ENCODE measurements around the gene S100A12. TPM values are rescaled to one million over a fixed set of nuclear protein-coding genes. Genes with fewer than 3 reads are reported as not detected.

The S100A12 gene
- total RNA-seq, result not detected in 2 replicates

DNA sequence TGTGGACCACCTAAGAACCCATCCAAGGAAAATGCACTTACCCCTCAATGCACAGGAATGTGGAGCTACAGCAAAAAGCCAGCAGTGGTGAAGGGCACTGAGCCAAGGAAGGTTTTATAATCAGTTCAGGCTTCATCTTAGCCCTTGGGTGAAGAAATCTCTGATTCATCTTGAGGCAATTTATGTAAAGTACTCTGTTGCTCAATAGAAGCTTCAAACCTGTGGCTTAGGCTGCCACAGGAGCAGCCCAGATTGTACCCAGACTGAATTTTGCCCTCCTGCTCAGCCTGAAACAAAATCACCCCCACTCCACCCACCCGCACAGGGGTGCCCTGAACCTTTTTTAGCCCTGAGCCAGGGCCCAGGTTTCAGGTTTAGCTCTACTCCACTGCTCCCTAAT is at the start of gene S100A12:
TSS of gene S100A12 (minus strand) at position 111 of the 400 bp plus-strand sequence. CDS start 1,029 bp downstream, outside the sequence.

GRCh38 chr1:153415850-153416570 is 40.6 kb upstream of the S100A12 start, which contains the start of gene S100A7A:
Gene S100A7A, plus strand, starts transcription at chr1:153416520. Its CDS starts 1,563 bp downstream, at chr1:153418083.

DNA sequence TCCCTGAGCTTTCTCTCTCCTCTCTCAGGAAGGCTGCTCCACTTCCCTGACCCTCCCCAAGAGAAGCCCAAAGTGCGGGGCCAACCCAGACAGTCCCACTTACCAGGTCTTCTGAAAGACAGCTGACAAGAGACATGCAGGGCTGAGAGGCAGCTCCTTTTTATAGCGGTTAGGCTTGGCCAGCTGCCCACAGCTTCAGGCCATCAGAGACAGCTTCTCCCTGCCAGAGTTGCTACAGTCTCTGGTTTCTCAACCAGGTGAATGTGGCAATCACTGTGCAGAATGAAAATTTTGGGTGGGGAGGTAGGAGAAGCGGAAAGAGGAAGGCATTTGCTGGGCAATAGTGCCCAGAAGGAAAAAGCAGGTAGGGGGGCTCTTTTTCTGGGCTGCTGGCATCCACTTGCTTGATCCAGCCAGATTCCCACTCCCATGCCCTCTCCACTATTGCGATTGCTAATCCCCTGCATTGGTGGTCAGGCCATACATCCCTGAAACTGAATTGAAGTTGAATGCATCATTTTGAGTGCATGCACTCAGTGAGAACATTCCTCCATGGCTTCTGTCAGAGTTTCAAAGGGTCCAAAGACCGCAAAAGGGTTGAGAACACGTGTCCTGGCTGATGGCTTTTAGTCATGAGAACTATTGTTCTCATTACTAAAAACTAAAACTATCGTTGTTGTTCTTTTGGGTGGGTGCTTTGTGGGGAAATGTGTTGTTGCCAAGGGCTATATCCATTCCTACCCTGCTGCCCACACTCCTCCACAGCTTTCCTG is 15.7 kb upstream of the S100A12 start, which contains the start of gene S100A8:
TSS of gene S100A8 (minus strand) at position 136 of the 773 bp plus-strand sequence. CDS start 538 bp downstream, outside the sequence.

DNA sequence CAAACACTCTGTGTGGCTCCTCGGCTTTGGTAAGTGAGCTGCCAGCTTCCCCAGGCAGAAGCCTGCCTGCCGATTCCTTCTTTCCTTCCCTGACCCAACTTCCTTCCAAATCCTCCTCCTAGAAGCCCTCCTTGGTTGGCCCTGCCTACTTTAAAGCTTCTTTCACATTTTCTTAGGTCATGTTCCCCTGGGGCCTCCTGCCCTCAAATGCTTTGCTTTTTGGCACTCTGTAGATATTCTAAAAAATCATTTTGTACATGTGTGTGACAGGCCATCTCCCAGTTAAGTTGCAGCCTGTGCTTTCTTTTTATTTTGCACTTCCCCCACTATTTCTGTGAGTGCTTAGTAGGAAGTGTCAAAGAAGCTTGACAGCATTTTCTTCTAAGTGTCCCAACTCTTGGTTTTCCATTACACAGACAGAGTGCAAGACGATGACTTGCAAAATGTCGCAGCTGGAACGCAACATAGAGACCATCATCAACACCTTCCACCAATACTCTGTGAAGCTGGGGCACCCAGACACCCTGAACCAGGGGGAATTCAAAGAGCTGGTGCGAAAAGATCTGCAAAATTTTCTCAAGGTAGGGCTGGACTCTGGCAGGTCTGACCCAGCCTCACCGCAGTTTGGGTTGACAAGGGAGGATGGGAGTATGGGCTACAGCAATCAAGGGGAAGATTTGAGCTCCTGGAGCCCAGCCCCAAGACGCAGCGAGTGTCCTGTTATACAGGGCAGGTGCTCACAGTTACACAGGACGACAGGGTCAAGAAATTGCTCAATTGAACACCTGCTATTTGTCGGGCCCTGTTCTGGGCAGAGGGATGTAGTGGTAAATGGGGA is 17.3 kb downstream of the S100A12 start, which contains the start of gene S100A9:
TSS of gene S100A9 (plus strand) at position 2 of the 838 bp plus-strand sequence. CDS start at position 432, 430 bp downstream.

GRCh38 chr1:153348511-153349362 is 26.7 kb downstream of the S100A12 start, which contains the start of gene PGLYRP4:
Gene PGLYRP4, minus strand, starts transcription at chr1:153348841. Its CDS starts 909 bp downstream, at chr1:153347932.

Small RNA genes within 50 kb of the gene (small RNA-seq; reads per million reads assigned to genes)
- gene RNU6-160P, result not detected
- not detected for gene S100A15A

Other genes with a start within 250 kb of the S100A12 start
- not detected in 2 replicates for gene SPRR2G, start 224.7 kb downstream of the S100A12 start, total RNA-seq
- gene LELP1, start 172.2 kb downstream of the S100A12 start, total RNA-seq, result not detected in 2 replicates
- gene PRR9, start 158.0 kb downstream of the S100A12 start, total RNA-seq, result not detected in 2 replicates
- gene LORICRIN, start 115.9 kb downstream of the S100A12 start, total RNA-seq, result not detected in 2 replicates
- not detected in 2 replicates for gene PGLYRP3, start 62.7 kb downstream of the S100A12 start, total RNA-seq
- gene PGLYRP4, start 26.8 kb downstream of the S100A12 start, total RNA-seq, result not detected in 2 replicates
- gene S100A9, start 17.8 kb downstream of the S100A12 start, total RNA-seq, result 0.49 TPM in 1 of 2 replicates, not detected in the other
- gene S100A8, start 15.5 kb upstream of the S100A12 start, total RNA-seq, result not detected in 2 replicates
- not detected in 2 replicates for gene S100A7A, start 40.9 kb upstream of the S100A12 start, total RNA-seq
- not detected in 2 replicates for gene S100A7, start 85.0 kb upstream of the S100A12 start, total RNA-seq
- gene S100A6, start 160.4 kb upstream of the S100A12 start, total RNA-seq, result 1,038 and 1,069 TPM in 2 replicates
- gene S100A5, start 165.3 kb upstream of the S100A12 start, total RNA-seq, result not detected in 2 replicates
- 874 and 1,480 TPM in 2 replicates for gene S100A4, start 170.2 kb upstream of the S100A12 start, total RNA-seq
- gene S100A3, start 173.6 kb upstream of the S100A12 start, total RNA-seq, result 6.3 and 6.6 TPM in 2 replicates
- 3.4 and 6.8 TPM in 2 replicates for gene S100A2, start 190.2 kb upstream of the S100A12 start, total RNA-seq
- gene S100A16, start 237.5 kb upstream of the S100A12 start, total RNA-seq, result 157 and 225 TPM in 2 replicates
- gene S100A14, start 240.7 kb upstream of the S100A12 start, total RNA-seq, result 0.36 and 0.65 TPM in 2 replicates